BE2C (cell line): Measurements from ENCODE around the gene NEGR1.

Source experiments
- DNase-seq: peaks from one replicate; pipeline ENCODE4 v3.0.0-alpha.2; 2020
- H3K27me3 ChIP-seq: fragments of 250-450 bp; sonication (Bioruptor Pico); 2 replicates; pipeline ENCODE4 v1.5.1; 2020; ENCODE audit warnings: mild to moderate bottlenecking
- H3K36me3 ChIP-seq: fragments of 250-450 bp; sonication (Bioruptor Pico); 2 replicates; pipeline ENCODE4 v1.5.1; 2020; ENCODE audit warnings: mild to moderate bottlenecking
- H3K4me1 ChIP-seq: fragments of 250-450 bp; sonication (Bioruptor Pico); 2 replicates; pipeline ENCODE4 v1.5.1; 2020
- H3K4me3 ChIP-seq: 2 replicates; pipeline ENCODE4 v1.5.1; 2011; ENCODE audit warnings: low read depth, low read length
- H3K9me3 ChIP-seq: fragments of 250-450 bp; sonication (Bioruptor Pico); 2 replicates; pipeline ENCODE4 v1.5.1; 2020
- CTCF ChIP-seq: IDR thresholded peaks from 2 replicates; pipeline ENCODE4 v1.5.1; 2012; ENCODE audit warnings: mild to moderate bottlenecking, low read depth, low read length

Gene NEGR1

GRCh38 chr1:71561729-71562128, 720.6 kb downstream of the NEGR1 start:
- no peaks in the 10 kb centered on the region for H3K4me1 ChIP-seq
- no peaks in the 10 kb centered on the region for H3K27me3 ChIP-seq
- no peaks in the 10 kb centered on the region for H3K9me3 ChIP-seq
- H3K36me3 ChIP-seq, result no peaks in the 10 kb centered on the region
- no peak overlapping the region for H3K4me3 ChIP-seq
- no peak for DNase-seq
- no peak for TF ChIP-seq CTCF

- no peaks in the 10 kb centered on the region for H3K9me3 ChIP-seq
- H3K4me1 ChIP-seq, result no peaks in the 10 kb centered on the region
- DNase-seq, result no peak
- no peak overlapping the region for H3K4me3 ChIP-seq
- H3K36me3 ChIP-seq, result no peaks in the 10 kb centered on the region
- TF ChIP-seq CTCF, result no peak
- H3K27me3 ChIP-seq, result no peaks in the 10 kb centered on the region
These were observed 721.1 kb downstream of the NEGR1 start for GRCh38 chr1:71561206-71561605.

- H3K36me3 ChIP-seq, result no peaks in the 10 kb centered on the region
- H3K4me1 ChIP-seq, result no peaks in the 10 kb centered on the region
- DNase-seq, result no peak
- H3K27me3 ChIP-seq, result no peaks in the 10 kb centered on the region
- no peak for TF ChIP-seq CTCF
- H3K4me3 ChIP-seq, result no peak overlapping the region
- no peaks in the 10 kb centered on the region for H3K9me3 ChIP-seq
These were observed 722.5 kb downstream of the NEGR1 start for GRCh38 chr1:71559880-71560279.

- no peak for DNase-seq
- Histone ChIP-seq H3K27me3 (no peaks in the 10 kb centered on the region), H3K4me3 (no peak overlapping the region), H3K9me3 (no peaks in the 10 kb centered on the region), H3K36me3 (no peaks in the 10 kb centered on the region), H3K4me1 (no peaks in the 10 kb centered on the region)
- no peak for TF ChIP-seq CTCF
These were observed 725.2 kb downstream of the NEGR1 start for GRCh38 chr1:71557138-71557537.

GRCh38 chr1:71548398-71548890, 733.9 kb downstream of the NEGR1 start:
- H3K4me1 ChIP-seq, result no peaks in the 10 kb centered on the region
- DNase-seq, result no peak
- H3K4me3 ChIP-seq, result no peak overlapping the region
- H3K27me3 ChIP-seq, result no peaks in the 10 kb centered on the region
- no peaks in the 10 kb centered on the region for H3K36me3 ChIP-seq
- H3K9me3 ChIP-seq, result no peaks in the 10 kb centered on the region
- no peak for TF ChIP-seq CTCF

GRCh38 chr1:71542155-71542554, 740.2 kb downstream of the NEGR1 start:
- H3K9me3 ChIP-seq, result no peaks in the 10 kb centered on the region
- no peak overlapping the region for H3K4me3 ChIP-seq
- no peaks in the 10 kb centered on the region for H3K4me1 ChIP-seq
- DNase-seq, result no peak
- no peak for TF ChIP-seq CTCF
- H3K36me3 ChIP-seq, result no peaks in the 10 kb centered on the region
- no peaks in the 10 kb centered on the region for H3K27me3 ChIP-seq
